Keratinocyte (primary cell): ENCODE measurements around the gene FSD1.

ENCODE experiments used
- EZH2 ChIP-seq: IDR thresholded peaks from one replicate; pipeline ENCODE4 v1.6.1; 2012; ENCODE audit warnings: inconsistent platforms, mild to moderate bottlenecking, low read length, moderate library complexity
- TF ChIP-seq, protein P1 (sequence below), 3 experiments: IDR thresholded peaks in 1 of 3; conservative IDR thresholded peaks in 1 of 3; optimal IDR thresholded peaks in 1 of 3; 2 replicates in 2 of 3; 3 replicates in 1 of 3; pipeline versions ENCODE3 to v1.5.1; 2011; ENCODE audit warnings: low read length in 3 of 3, mild to moderate bottlenecking in 3 of 3, moderate library complexity in 2 of 3, control low read depth in 1 of 3, inconsistent platforms in 1 of 3; ENCODE audit not compliant: insufficient read depth in 2 of 3; ENCODE audit errors: extremely low read depth in 1 of 3

DNA sequence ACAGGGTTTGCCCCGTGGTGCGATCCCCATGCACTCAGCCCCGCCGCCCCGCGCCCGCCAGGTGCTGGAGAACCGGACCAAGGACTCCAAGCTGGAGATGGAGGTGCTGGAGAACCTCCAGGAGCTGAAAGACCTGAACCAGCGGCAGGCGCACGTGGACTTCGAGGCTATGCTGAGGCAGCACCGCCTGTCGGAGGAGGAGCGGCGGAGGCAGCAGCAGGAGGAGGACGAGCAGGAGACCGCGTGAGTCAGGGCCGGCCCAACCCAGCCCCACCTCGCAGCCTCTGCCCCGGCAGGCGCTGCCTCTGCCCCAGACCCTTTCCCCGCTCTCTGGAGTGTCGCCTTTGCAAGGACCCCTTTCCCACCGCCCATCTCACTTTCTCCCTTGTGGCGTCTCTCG is 46.2 kb upstream of the FSD1 start:
- TF ChIP-seq, protein P1, sequence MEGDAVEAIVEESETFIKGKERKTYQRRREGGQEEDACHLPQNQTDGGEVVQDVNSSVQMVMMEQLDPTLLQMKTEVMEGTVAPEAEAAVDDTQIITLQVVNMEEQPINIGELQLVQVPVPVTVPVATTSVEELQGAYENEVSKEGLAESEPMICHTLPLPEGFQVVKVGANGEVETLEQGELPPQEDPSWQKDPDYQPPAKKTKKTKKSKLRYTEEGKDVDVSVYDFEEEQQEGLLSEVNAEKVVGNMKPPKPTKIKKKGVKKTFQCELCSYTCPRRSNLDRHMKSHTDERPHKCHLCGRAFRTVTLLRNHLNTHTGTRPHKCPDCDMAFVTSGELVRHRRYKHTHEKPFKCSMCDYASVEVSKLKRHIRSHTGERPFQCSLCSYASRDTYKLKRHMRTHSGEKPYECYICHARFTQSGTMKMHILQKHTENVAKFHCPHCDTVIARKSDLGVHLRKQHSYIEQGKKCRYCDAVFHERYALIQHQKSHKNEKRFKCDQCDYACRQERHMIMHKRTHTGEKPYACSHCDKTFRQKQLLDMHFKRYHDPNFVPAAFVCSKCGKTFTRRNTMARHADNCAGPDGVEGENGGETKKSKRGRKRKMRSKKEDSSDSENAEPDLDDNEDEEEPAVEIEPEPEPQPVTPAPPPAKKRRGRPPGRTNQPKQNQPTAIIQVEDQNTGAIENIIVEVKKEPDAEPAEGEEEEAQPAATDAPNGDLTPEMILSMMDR (optimal IDR thresholded peaks at IDR 0.05 in 1 of 3, IDR thresholded peaks at IDR 0.05 in 1 of 3, conservative IDR thresholded peaks at IDR 0.05 in 1 of 3; ENCODE audit: extremely low read depth in 1 of 3, insufficient read depth in 2 of 3, low read length in 3 of 3): no peak
- no peak for TF ChIP-seq EZH2
